Stomach (tissue), 9 donors: ENCODE results near the gene SLC6A8. TPM values are rescaled to one million over a fixed set of nuclear protein-coding genes. Genes with fewer than 3 reads are reported as not detected.
A peak's percentile ranks its signal among the peaks of the same experiment; 100 is the strongest.

Experiments used
- DNase-seq, 2 donors: peaks; one replicate each; pipeline versions ENCODE4 v3.0.0 to v3.0.0-alpha.2; 2013 to 2019
- H3K27ac ChIP-seq, 5 donors: fragments of 200-600 bp in 4 of 5; sonication (generic) in 4 of 5; one replicate each; pipeline ENCODE4 v1.5.1; 2013 to 2019; ENCODE audit warnings: mild to moderate bottlenecking in 1 of 5, moderate library complexity in 1 of 5
- H3K27me3 ChIP-seq, 3 donors: fragments of 200-600 bp; sonication (generic); one replicate each; pipeline ENCODE4 v1.5.1; 2017 to 2019; ENCODE audit warnings: mixed run types in 1 of 3
- H3K36me3 ChIP-seq, 4 donors: fragments of 200-600 bp; sonication (generic); 1 replicate in 3 of 4; 2 replicates in 1 of 4; pipeline ENCODE4 v1.5.1; 2016 to 2019
- H3K4me1 ChIP-seq, 4 donors: fragments of 200-600 bp; sonication (generic); one replicate each; pipeline ENCODE4 v1.5.1; 2016 to 2019
- H3K4me3 ChIP-seq, 4 donors: fragments of 200-600 bp; sonication (generic) in 3 of 4; one replicate each; pipeline ENCODE4 v1.5.1; 2016 to 2019; ENCODE audit warnings: mild to moderate bottlenecking in 1 of 4
- H3K9me3 ChIP-seq, 4 donors: fragments of 200-600 bp; sonication (generic); one replicate each; pipeline ENCODE4 v1.5.1; 2016 to 2019
- CTCF ChIP-seq, 7 experiments: fragments of 450-650 bp in 4 of 7; fragments of 200-600 bp in 3 of 7; sonication (generic) in 3 of 7; IDR thresholded peaks; one replicate each; pipeline ENCODE4 v1.5.1; 2016 to 2019; ENCODE audit warnings: antibody characterized with exemption in 7 of 7, control low read depth in 2 of 7, mild to moderate bottlenecking in 1 of 7
- EP300 ChIP-seq: sonication (generic); formaldehyde crosslinking; IDR thresholded peaks from one replicate; pipeline ENCODE4 v1.6.1; 2017; ENCODE audit warnings: antibody characterized with exemption
- POLR2A ChIP-seq, 4 donors: fragments of 450-650 bp; IDR thresholded peaks; one replicate each; pipeline ENCODE4 v1.6.1; 2016; ENCODE audit warnings: antibody characterized with exemption in 4 of 4, control low read depth in 2 of 4, mild to moderate bottlenecking in 1 of 4, moderate library complexity in 1 of 4
- POLR2AphosphoS5 ChIP-seq, 3 donors: sonication (generic); formaldehyde crosslinking; IDR thresholded peaks; one replicate each; pipeline ENCODE4 v1.6.1; 2016; ENCODE audit warnings: antibody characterized with exemption in 3 of 3
- WGBS, 5 donors: extraction: QIAGEN DNeasy Blood & Tissue Kit in 3 of 5; methylation state at CpG; one replicate each; pipeline versions ENCODE4 v1.1.5 to v1.1.7; 2013 to 2018; 5-methylcytosine and 5-hydroxymethylcytosine counted together
- intact Hi-C: fragments of 100-400 bp; cut with DNase I; formaldehyde crosslinking; loops from one replicate; pipeline ENCODE4 v1.15.1; 2023; ENCODE audit warnings: low total_unique reads
- polyA plus RNA-seq, 3 donors: library from polyadenylated mRNA; stranded (reverse); fragments of 200-250 nt; gene quantifications; one replicate each; pipeline ENCODE4 v1.2.3, GENCODE V29; 2013
- total RNA-seq, 5 donors: library from RNA; depleted of rRNA; stranded (reverse); fragments of >200 nt; gene quantifications; one replicate each; pipeline versions ENCODE4 v1.1.0 to v1.2.3, GENCODE V29; 2014 to 2016
- donor health status: healthy with polysubstance abuse.
- donor health status: Bipolar disorder and iron deficiency.
- donor health status: healthy.

The SLC6A8 gene
- total and polyA plus RNA-seq, 8 donors: 7.3 to 32.7 (median 18.9) TPM

- intact Hi-C loops: no loop called here
- peaks cover 0 to 61% (median 48%) of the 10 kb centered on the region in 4 donors for H3K36me3 ChIP-seq
- H3K27ac ChIP-seq: no peak overlapping the region
- no peak overlapping the region for H3K4me3 ChIP-seq
- H3K27me3 ChIP-seq: no peaks in the 10 kb centered on the region
- WGBS, 5 donors: 71 to 93% (median 83%) methylated on average over 8 to 9 of the region's 9 CpGs
- no peaks in the 10 kb centered on the region for H3K9me3 ChIP-seq
- no peak for TF ChIP-seq EP300
- no peak for TF ChIP-seq POLR2AphosphoS5 (IDR thresholded peaks at IDR 0.05)
- TF ChIP-seq POLR2A (IDR thresholded peaks at IDR 0.05): no peak
- TF ChIP-seq CTCF (IDR thresholded peaks at IDR 0.05): no peak
- DNase-seq: no peak
- peaks cover 6 to 35% (median 23%) of the 10 kb centered on the region in 4 donors for H3K4me1 ChIP-seq
Measured at GRCh38 chrX:153706799-153707198, 19.1 kb downstream of the SLC6A8 start.

GRCh38 chrX:153707406-153707805 is 19.7 kb downstream of the SLC6A8 start:
- TF ChIP-seq POLR2A (IDR thresholded peaks at IDR 0.05) (no peak), EP300 (no peak), POLR2AphosphoS5 (IDR thresholded peaks at IDR 0.05) (no peak), CTCF (IDR thresholded peaks at IDR 0.05) (no peak)
- DNase-seq: no peak
- no peak overlapping the region for H3K27ac ChIP-seq
- WGBS, 5 donors: 86 to 98% (median 94%) methylated on average over 6 of the region's 6 CpGs
- no peaks in the 10 kb centered on the region for H3K27me3 ChIP-seq
- no peak overlapping the region for H3K4me3 ChIP-seq
- peaks cover 0 to 56% (median 43%) of the 10 kb centered on the region in 4 donors for H3K36me3 ChIP-seq
- H3K9me3 ChIP-seq: no peaks in the 10 kb centered on the region
- peaks cover 6 to 35% (median 21%) of the 10 kb centered on the region in 4 donors for H3K4me1 ChIP-seq
- intact Hi-C loops: no loop called here

GRCh38 chrX:153708415-153708814 is 20.7 kb downstream of the SLC6A8 start:
- intact Hi-C loops: no loop called here
- peaks cover 0 to 56% (median 44%) of the 10 kb centered on the region in 4 donors for H3K36me3 ChIP-seq

More at GRCh38 chrX:153708415-153708814, 20.7 kb downstream of the SLC6A8 start:
- H3K9me3 ChIP-seq: no peaks in the 10 kb centered on the region
- peak; percentile 77 to 89 for DNase-seq
- TF ChIP-seq EP300 (no peak), POLR2AphosphoS5 (IDR thresholded peaks at IDR 0.05) (peak in 1 of 3 donors; percentile 46), POLR2A (IDR thresholded peaks at IDR 0.05) (no peak), CTCF (IDR thresholded peaks at IDR 0.05) (peak in 5 of 7 experiments; percentile 38 to 65 (median 59))
- peak overlapping the region in 3 of 5 donors; percentile 7 to 59 (median 29) for H3K27ac ChIP-seq
- 12 to 28% (median 17%) methylated on average over 8 to 13 of the region's 13 CpGs for WGBS, 5 donors
- no peaks in the 10 kb centered on the region for H3K27me3 ChIP-seq
- H3K4me3 ChIP-seq: no peak overlapping the region
- peaks cover 4 to 25% (median 11%) of the 10 kb centered on the region in 4 donors for H3K4me1 ChIP-seq
